K562 (cell line): ENCODE results near the gene SULT1C3. TPM values are rescaled to one million over a fixed set of nuclear protein-coding genes. Genes with fewer than 3 reads are reported as not detected.

Source experiments
- ATAC-seq: fragments of 200-7000 bp; cut with Tn5 transposase; 3 replicates; pipeline ENCODE4 v1.9.1; 2020; ENCODE audit warnings: moderate library complexity
- BruUV-seq: library from RNA; stranded (reverse); fragments of 400-500 nt; replicated peaks from 2 replicates; lab custom pipeline; 2021; lab: Mats Ljungman, UMichigan
- CTCF ChIA-PET: fragments of 300-600 bp; formaldehyde crosslinking; extraction: SDS; loops from one replicate; lab custom pipeline; 2021; ENCODE audit warnings: low intra/inter-chr PET ratio; lab: Yijun Ruan, JAX
- POLR2A ChIA-PET: fragments of 300-600, 350-650 bp; sonication (Branson Sonifier 250); formaldehyde crosslinking; extraction: SDS; loops from one replicate; lab custom pipeline; 2021; ENCODE audit warnings: antibody characterized with exemption, inconsistent platforms; lab: Yijun Ruan, JAX
- DNase-seq, 4 experiments: peaks; one replicate each; pipeline versions ENCODE4 v3.0.0 to v3.0.0-alpha.2; 2011 to 2018; ENCODE audit warnings: low spot score in 3 of 4, mixed read lengths in 3 of 4; ENCODE audit errors: extremely low read depth in 1 of 4
- FAIRE-seq: peaks from 2 replicates; lab custom pipeline; 2011; peaks lifted over from hg19 to GRCh38; lab: Jason Lieb, UNC
- H2AFZ ChIP-seq: 2 replicates; pipeline ENCODE4 v1.6.0; 2011; ENCODE audit warnings: low read depth, low read length, control low read depth, inconsistent platforms
- H3K27ac ChIP-seq: fragments of 200-600 bp; 3 replicates; pipeline ENCODE4 v1.8.0; 2011; ENCODE audit warnings: low read depth, mild to moderate bottlenecking, control low read depth, inconsistent platforms, low read length, moderate library complexity, mixed read lengths; ENCODE audit errors: extremely low read depth
- H3K27me3 ChIP-seq, 2 experiments: fragments of 300-600 bp in 1 of 2; 2 replicates in 1 of 2; 3 replicates in 1 of 2; pipeline versions ENCODE4 v1.6.0 to v1.8.0; 2011; ENCODE audit warnings: inconsistent platforms in 2 of 2, low read length in 2 of 2, mild to moderate bottlenecking in 1 of 2, mixed read lengths in 1 of 2, moderate library complexity in 1 of 2; ENCODE audit not compliant: control insufficient read depth in 2 of 2, insufficient read depth in 2 of 2
- H3K36me3 ChIP-seq: fragments of 300-600 bp; 3 replicates; pipeline ENCODE4 v1.8.0; 2011; ENCODE audit warnings: mild to moderate bottlenecking, low read length, inconsistent platforms; ENCODE audit not compliant: control insufficient read depth, insufficient read depth
- H3K4me1 ChIP-seq, 2 experiments: fragments of 200-600 bp in 1 of 2; replicated peaks in 1 of 2; 2 replicates in 1 of 2; 3 replicates in 1 of 2; pipeline versions ENCODE4 v1.5.1 to v1.8.0; 2011; ENCODE audit warnings: inconsistent platforms in 2 of 2, low read length in 2 of 2, mild to moderate bottlenecking in 1 of 2, mixed read lengths in 1 of 2, moderate library complexity in 1 of 2; ENCODE audit not compliant: control insufficient read depth in 2 of 2, insufficient read depth in 2 of 2
- H3K4me2 ChIP-seq: 2 replicates; pipeline ENCODE4 v1.6.1; 2011; ENCODE audit warnings: low read length, control low read depth, inconsistent platforms, mixed read lengths; ENCODE audit not compliant: insufficient read depth
- H3K4me3 ChIP-seq: fragments of 200-600 bp; sonication (generic), shearing (Covaris generic); 2 replicates; pipeline ENCODE4 v1.5.1; 2016; ENCODE audit warnings: control low read depth, inconsistent platforms
- H3K79me2 ChIP-seq: fragments of 200-600 bp; 3 replicates; pipeline ENCODE4 v1.8.0; 2011; ENCODE audit warnings: low read length, inconsistent platforms; ENCODE audit not compliant: control insufficient read depth, insufficient read depth
- H3K9ac ChIP-seq, 2 experiments: 2 replicates each; pipeline versions ENCODE4 v1.6.0 to v1.6.1; 2011; ENCODE audit warnings: low read depth in 2 of 2, low read length in 2 of 2, control low read depth in 1 of 2, inconsistent platforms in 1 of 2, mild to moderate bottlenecking in 1 of 2, mixed read lengths in 1 of 2; ENCODE audit not compliant: insufficient read depth in 1 of 2
- H3K9me1 ChIP-seq: one replicate; pipeline ENCODE4 v1.6.0; 2011; ENCODE audit warnings: inconsistent platforms, mild to moderate bottlenecking, low read length, moderate library complexity; ENCODE audit not compliant: control insufficient read depth, insufficient read depth
- H3K9me3 ChIP-seq: replicated peaks from 2 replicates; pipeline ENCODE4 v1.5.1; 2011; ENCODE audit warnings: low read depth, low read length, inconsistent platforms; ENCODE audit not compliant: control insufficient read depth, insufficient read depth
- H4K20me1 ChIP-seq: replicated peaks from 2 replicates; pipeline ENCODE4 v1.6.1; 2011; ENCODE audit warnings: low read length, inconsistent platforms, mixed read lengths; ENCODE audit not compliant: control insufficient read depth, insufficient read depth
- CBX3 ChIP-seq, 2 experiments: IDR thresholded peaks; 1 replicate in 1 of 2; 2 replicates in 1 of 2; pipeline ENCODE4 v1.6.1; 2012; ENCODE audit warnings: inconsistent platforms in 2 of 2, low read length in 2 of 2, borderline replicate concordance in 1 of 2, control low read depth in 1 of 2
- HLTF ChIP-seq: fragments of 450-650 bp; IDR thresholded peaks from 2 replicates; pipeline ENCODE4 v1.6.1; 2016
- PRMT5 ChIP-seq: sonication (generic); formaldehyde crosslinking; IDR thresholded peaks from 2 replicates; pipeline ENCODE4 v1.5.0; 2020; ENCODE audit warnings: missing genetic modification reagents
- PYGO2 ChIP-seq: fragments of 450-650 bp; IDR thresholded peaks from 2 replicates; pipeline ENCODE4 v1.6.1; 2016; ENCODE audit warnings: mild to moderate bottlenecking, missing genetic modification characterization, moderate library complexity, missing compliant biosample characterization
- RREB1 ChIP-seq: fragments of 250-450 bp; sonication (Bioruptor Pico); IDR thresholded peaks from 2 replicates; pipeline ENCODE4 v1.4.0; 2020
- SRSF7 ChIP-seq: fragments of 200-400 bp; formaldehyde crosslinking; optimal IDR thresholded peaks from 2 replicates; pipeline ENCODE3; 2017; ENCODE audit warnings: mild to moderate bottlenecking, low read depth, low read length
- ZNF184 ChIP-seq: sonication (generic); formaldehyde crosslinking; IDR thresholded peaks from 2 replicates; pipeline ENCODE4 v1.5.0; 2020; ENCODE audit warnings: missing genetic modification reagents
- ZNF551 ChIP-seq: fragments of 250-450 bp; sonication (Bioruptor Pico); IDR thresholded peaks from 2 replicates; pipeline ENCODE4 v1.5.0; 2021; ENCODE audit warnings: mild to moderate bottlenecking, moderate library complexity
- WGBS: fragments of 100-300 bp; shearing (Covaris generic); methylation state at CpG from one replicate; pipeline ENCODE4 v1.1.6; 2016; ENCODE audit warnings: low coverage, mixed read lengths; ENCODE audit not compliant: insufficient coverage; ENCODE audit errors: missing lambda C conversion rate; 5-methylcytosine and 5-hydroxymethylcytosine counted together
- in situ Hi-C: fragments of 300-500 bp; cut with MboI; formaldehyde crosslinking; loops from 4 replicates; pipeline ENCODE4 v1.15.0; 2018; ENCODE audit warnings: inconsistent platforms, mixed read lengths
- intact Hi-C: fragments of 100-400 bp; cut with micrococcal nuclease; formaldehyde crosslinking; loops from 2 replicates; pipeline ENCODE4 v1.14.2; 2022
- polyA plus RNA-seq, 8 experiments: library from polyadenylated mRNA; depleted of rRNA in 4 of 8; stranded (reverse) in 5 of 8; unstranded in 3 of 8; fragments of >200 nt; fragmentation: Nextera tagmentation in 2 of 8; fragmentation: Illumina TruSeq in 1 of 8; extraction: Ambion mirVana in 2 of 8; extraction: Trizol in 1 of 8; gene quantifications; 2 replicates each; pipeline versions ENCODE4 v1.2.1 to v1.2.3, GENCODE V29; 2011 to 2014; ENCODE audit warnings: inconsistent platforms in 1 of 8, missing spikeins in 1 of 8
- total RNA-seq, 7 experiments: library from RNA; depleted of rRNA in 6 of 7; stranded (reverse); fragments of >200 nt in 6 of 7; fragmentation: Illumina TruSeq in 2 of 7; extraction: Trizol in 2 of 7; gene quantifications; 2 replicates each; pipeline versions ENCODE4 v1.2.1 to v1.2.3, GENCODE V29; 2011 to 2021; ENCODE audit warnings: low replicate concordance in 1 of 7
- TF ChIP-seq, protein P1 (sequence below): sonication (generic); formaldehyde crosslinking; IDR thresholded peaks from 2 replicates; pipeline ENCODE4 v1.8.1; 2023; ENCODE audit warnings: mild to moderate bottlenecking, missing genetic modification reagents, moderate library complexity

Gene SULT1C3
- total and polyA plus RNA-seq, 9 of the 15 experiments (the other 6 are each of a cell fraction or from before 2014, with no cell fraction given), result not detected

GRCh38 chr2:108220191-108220590 is 19.6 kb upstream of the SULT1C3 start:
- DNase-seq (no peak), FAIRE-seq (no peak), ATAC-seq (no peak)
- Histone ChIP-seq H3K4me2 (no peak overlapping the region), H3K9me3 (0 out of 2 replicates have a peak, but pooled peaks cover 2% of the 10 kb centered on the region), H3K79me2 (no peaks in the 10 kb centered on the region), H3K9me1 (no peaks in the 10 kb centered on the region), H3K27ac (no peak overlapping the region), H3K36me3 (no peaks in the 10 kb centered on the region), H3K9ac (no peak overlapping the region), H3K27me3 (no peaks in the 10 kb centered on the region), H3K4me1 (no peaks in the 10 kb centered on the region), H2AFZ (no peak overlapping the region), H4K20me1 (no peaks in the 10 kb centered on the region), H3K4me3 (no peak overlapping the region)
- ChIA-PET POLR2A (no interaction called here), CTCF (no interaction called here)
- 3% methylated on average over 3 of the region's 3 CpGs for WGBS
- TF ChIP-seq, protein P1, sequence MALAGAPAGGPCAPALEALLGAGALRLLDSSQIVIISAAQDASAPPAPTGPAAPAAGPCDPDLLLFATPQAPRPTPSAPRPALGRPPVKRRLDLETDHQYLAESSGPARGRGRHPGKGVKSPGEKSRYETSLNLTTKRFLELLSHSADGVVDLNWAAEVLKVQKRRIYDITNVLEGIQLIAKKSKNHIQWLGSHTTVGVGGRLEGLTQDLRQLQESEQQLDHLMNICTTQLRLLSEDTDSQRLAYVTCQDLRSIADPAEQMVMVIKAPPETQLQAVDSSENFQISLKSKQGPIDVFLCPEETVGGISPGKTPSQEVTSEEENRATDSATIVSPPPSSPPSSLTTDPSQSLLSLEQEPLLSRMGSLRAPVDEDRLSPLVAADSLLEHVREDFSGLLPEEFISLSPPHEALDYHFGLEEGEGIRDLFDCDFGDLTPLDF, result no peak
- TF ChIP-seq SRSF7, result no peak
- in situ Hi-C loops (loop anchor here (10.0 kb wide), 1 partner anchor 365 kb away; no protein-coding TSS in a partner anchor), intact Hi-C loops (no loop called here)
- BruUV-seq, result no TSS peak

DNA sequence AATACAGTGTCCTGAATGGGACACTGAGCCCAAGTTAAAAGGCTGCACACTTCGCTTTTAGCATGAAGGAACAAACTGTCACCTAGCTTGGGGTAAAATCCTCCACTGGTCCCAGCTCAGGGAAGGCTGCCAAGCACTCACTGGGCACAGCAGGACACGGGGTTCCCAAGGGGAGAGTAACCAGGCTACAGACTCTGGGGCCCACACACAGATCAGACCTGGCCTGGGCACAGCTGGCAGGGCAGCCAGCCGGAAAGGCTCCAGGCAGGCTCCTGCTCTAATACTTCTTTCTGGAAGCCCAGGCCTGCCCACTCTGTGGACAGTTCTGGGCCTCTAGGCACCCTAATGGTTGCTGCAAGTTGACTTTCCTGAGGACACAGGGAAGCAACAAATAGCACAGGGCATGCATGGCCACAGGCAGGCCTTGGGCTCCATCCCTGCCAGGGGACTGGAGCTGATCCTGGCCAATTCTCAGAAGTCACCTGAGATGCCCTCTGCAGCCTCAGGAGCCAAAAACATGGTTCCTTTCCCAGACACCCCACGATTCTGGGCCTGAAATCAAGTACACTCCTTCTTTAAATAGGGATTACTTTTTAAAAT is 18.7 kb upstream of the SULT1C3 start:
- Histone ChIP-seq H4K20me1 (no peaks in the 10 kb centered on the region), H3K27ac (no peak overlapping the region), H3K9me3 (0 out of 2 replicates have a peak, but pooled peaks cover 2% of the 10 kb centered on the region), H3K9me1 (no peaks in the 10 kb centered on the region), H3K4me1 (no peaks in the 10 kb centered on the region), H3K79me2 (no peaks in the 10 kb centered on the region), H3K36me3 (no peaks in the 10 kb centered on the region), H3K27me3 (no peaks in the 10 kb centered on the region), H3K9ac (no peak overlapping the region), H3K4me2 (no peak overlapping the region), H2AFZ (no peak overlapping the region), H3K4me3 (no peak overlapping the region)
- ChIA-PET CTCF (no interaction called here), POLR2A (no interaction called here)
- no TSS peak for BruUV-seq
- no peak for FAIRE-seq
- no peak for ATAC-seq
- no peak for DNase-seq
- in situ Hi-C loops, result loop anchor here (10.0 kb wide), 1 partner anchor 364 kb away; no protein-coding TSS in a partner anchor
- intact Hi-C loops, result no loop called here
- 0% methylated on average over 4 of the region's 4 CpGs for whole genome bisulfite sequencing
- TF ChIP-seq RREB1 (CRISPR knock-in tag), result no peak
- no peak for TF ChIP-seq PRMT5 (CRISPR knock-in tag)
- no peak for TF ChIP-seq ZNF184 (CRISPR knock-in tag)
- TF ChIP-seq ZNF551, result no peak
- no peak for TF ChIP-seq CBX3 (IDR thresholded peaks at IDR 0.05; ENCODE audit: borderline replicate concordance in 1 of 2, low read length in 2 of 2)
- TF ChIP-seq HLTF, result no peak
- no peak for TF ChIP-seq PYGO2 (tag)
